ENCODE results near the gene MTHFS.

Gene MTHFS

GRCh38 chr15:79812541-79812940, 84.3 kb downstream of the MTHFS start:
- no peak for DNase-seq (ENCODE audit: low spot score)

GRCh38 chr15:79811406-79812405, 85.1 kb downstream of the MTHFS start:
- DNase-seq (ENCODE audit: low spot score): no peak

GRCh38 chr15:79804838-79805237, 92.0 kb downstream of the MTHFS start:
- no peak for DNase-seq (ENCODE audit: low spot score)

- no peak for DNase-seq (ENCODE audit: low spot score)
Measured at GRCh38 chr15:79798311-79798710, 98.5 kb downstream of the MTHFS start.

Measured in iPS-NIHi11 (cell line).